Activated effector memory CD4-positive, alpha-beta T cell treated with Interleukin-2 at 50 U/mL for 16 hours (primary cell): Measurements from ENCODE around the gene WDR1.
A peak's percentile ranks its signal among the peaks of the same experiment; 100 is the strongest.
"Not testable (repeated sequence)": the region's sequence is repeated elsewhere in the genome, so short reads cannot be mapped to it uniquely, and the experiment has no call there.

Source experiments
- DNase-seq: peaks from one replicate; pipeline ENCODE4 v3.0.0-alpha.2; 2020

The WDR1 gene

DNA sequence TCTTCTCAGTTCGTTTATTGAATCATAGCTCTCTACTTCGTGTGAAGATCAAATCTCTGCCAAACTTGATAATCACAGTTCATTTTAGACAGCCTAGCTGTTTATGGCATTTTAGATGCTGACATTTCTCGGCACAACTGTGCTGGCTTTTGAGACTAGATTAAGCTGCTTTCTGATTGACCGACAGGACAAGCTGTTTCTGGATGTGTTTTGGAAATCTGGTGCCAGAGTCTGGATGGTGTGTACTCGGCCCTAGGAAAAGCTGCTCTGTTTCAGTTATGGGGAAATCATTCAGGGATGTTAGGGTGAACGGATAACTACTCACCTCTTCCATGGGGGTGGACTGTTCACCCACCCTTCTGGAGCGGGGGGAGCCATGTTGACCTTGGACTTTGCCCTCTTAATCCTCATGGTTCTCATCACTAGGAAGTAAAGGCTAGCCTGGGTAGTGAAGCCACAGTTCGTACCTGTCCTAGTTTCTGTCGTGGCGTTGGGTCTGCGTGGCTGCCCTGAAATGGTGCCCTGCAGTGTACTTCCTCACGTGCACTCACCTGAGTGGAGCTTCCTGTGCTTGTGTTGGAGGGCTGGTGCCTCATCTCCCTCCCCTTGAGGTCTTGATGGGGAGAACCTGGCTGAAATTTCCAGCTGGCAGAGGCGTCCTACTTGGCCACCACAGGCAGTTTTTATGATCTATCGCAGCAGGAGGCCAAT is 13.7 kb upstream of the WDR1 start:
- DNase-seq, result no peak

DNA sequence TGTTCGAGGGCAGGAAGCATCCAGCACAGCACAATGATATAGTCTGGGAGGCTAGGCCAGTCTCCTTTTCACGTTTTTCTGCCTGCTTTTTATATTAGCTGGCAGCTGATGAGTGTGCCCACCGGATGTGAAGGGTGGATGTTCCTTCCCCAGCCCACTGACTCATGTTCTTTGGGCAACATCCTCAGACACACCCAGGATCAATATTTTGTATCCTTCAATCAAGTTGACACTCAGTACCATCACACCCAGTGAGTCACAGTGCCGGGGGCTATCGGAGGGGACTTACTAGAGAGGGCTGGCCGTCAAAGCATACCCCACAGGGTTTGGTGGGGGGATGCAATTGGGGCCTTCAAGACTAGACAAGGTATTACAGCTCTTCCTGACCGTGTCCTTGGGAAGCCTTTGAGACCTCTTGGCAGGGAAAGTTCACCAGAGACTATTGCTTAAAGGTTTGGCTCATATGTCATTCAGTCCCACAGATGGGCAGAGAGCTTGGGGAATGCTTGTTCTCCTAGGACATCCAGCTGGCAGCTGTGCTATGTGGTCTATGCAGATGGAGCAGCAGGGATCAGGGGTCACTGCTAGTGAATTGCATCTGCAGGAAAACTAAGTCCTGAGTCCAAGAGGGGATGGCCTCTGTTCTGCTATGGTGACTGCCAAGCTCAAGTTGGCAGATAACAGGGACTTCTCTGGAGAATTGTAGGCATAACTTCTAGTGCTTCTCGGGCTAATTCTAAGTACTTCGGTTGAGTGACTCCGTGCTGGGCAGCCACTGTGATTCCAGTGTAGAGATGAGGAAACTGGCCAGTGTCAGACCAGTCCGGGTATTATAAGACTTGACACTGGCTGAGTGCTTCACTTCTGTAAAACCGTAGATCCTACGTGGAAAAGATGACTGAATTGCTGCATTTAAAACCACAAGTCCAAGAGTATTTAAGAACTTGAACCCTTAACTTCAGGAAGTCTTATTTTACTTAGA is 12.9 kb upstream of the WDR1 start:
- DNase-seq, result no peak

DNA sequence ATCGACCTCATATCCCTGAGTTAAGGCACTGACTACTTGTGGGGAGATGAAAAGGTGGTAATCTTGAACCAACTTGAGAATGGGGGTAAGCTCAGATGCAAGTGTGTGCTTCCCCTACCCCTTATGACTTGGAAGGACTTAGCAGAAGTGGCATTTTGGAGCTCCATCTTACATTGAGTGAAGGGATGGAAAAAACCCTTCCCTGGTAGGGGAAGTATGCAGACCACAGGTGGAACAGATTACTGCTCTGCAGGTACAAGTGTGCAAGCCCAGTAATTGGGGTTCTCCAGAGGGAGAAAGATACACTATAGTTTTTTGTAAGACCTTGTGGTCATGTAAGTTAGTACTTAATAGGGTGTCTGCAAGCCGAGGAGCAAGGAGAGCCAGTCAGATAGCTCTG is 12.2 kb upstream of the WDR1 start:
- no peak for DNase-seq

DNA sequence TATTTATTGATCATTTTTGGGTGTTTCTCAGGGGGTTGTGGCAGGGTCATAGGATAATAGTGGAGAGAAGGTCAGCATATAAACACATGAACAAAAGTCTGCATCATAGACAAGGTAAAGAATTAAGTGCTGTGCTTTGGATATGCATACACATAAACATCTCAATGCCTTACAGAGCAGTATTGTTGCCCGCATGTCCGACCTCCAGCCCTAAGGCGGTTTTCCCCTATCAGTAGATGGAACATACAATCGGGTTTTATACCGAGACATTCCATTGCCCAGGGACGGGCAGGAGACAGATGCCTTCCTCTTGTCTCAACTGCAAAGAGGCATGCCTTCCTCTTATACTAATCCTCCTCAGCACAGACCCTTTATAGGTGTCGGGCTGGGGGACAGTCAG is 10.9 kb upstream of the WDR1 start:
- not testable (repeated sequence) for DNase-seq

DNA sequence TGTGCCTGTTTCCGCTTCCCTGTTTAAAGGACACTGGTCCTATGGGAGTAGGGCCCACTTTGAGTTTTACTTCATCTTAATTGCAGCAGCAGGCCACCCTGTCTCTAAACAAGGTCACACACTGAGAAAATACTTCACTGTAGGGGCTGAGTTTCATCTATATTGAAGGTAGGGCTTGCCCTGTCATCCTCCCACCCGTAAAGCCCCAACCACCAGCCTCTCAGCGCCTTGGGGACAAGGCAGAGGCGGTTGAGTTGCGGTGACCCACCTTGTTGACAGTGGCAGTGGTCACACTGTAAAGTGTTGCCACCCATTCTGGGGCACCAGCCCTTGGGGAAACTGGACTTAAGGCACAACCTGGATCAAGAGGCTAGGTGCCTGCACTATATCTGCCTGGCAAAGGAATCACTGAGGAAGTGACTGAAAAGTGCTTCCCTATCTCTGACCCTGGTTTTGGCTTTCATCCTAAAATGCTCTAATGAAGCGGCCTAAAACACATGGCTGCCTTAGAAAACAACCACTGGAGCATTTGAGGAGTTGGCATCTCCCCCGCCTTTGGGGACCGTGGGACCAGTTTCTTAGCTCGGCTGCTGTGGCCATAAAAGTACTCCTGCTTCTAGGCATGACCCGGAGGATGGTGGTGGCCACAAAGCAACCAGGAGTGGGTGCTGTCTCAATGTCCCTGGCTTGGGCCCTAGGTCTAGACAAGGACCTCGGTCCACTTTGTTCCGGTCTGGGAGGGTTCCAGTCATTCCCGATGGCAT is 7.8 kb upstream of the WDR1 start:
- DNase-seq, result no peak

DNA sequence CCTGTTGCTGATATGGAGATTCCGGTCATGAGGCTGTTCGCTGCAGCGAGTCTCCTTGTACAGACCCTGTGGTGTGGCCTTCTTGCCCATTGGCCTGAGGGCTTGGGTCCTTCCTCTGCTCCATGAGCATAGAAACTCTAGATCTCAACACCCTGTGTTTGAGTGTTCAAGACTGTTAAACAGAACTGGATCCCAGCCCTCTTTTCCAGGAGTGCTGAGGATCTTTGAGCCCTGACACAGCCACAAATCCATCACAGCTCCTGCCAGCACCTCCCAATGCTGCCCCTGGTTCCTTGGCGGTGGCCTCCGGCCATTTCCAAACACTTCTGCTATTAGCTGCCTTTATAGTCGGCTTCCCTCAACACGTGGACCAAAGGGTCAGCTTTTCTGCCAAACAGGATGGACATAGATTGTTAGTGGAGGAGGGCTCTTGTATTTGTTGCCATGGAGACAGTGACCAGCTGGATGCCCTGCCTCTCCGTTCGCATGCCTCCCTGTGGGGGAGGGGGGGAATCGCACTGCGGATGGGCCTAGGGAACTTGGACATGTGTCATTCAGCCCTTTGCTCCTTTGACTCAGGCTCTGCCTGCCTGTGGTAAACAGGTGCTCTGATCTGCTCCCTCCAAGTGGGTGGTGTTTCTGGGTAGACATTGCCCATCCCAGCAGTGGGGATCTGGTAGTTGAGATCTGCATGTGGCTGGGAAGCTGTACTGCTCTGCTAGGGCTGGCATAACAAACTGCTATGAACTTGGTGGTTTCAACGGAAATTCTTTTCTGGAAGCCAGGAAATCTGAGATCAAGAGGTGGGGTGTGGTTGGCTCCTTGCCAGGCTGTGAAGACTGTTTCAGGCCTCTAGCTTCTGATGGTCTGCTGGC is 6.9 kb upstream of the WDR1 start:
- DNase-seq, result no peak

DNA sequence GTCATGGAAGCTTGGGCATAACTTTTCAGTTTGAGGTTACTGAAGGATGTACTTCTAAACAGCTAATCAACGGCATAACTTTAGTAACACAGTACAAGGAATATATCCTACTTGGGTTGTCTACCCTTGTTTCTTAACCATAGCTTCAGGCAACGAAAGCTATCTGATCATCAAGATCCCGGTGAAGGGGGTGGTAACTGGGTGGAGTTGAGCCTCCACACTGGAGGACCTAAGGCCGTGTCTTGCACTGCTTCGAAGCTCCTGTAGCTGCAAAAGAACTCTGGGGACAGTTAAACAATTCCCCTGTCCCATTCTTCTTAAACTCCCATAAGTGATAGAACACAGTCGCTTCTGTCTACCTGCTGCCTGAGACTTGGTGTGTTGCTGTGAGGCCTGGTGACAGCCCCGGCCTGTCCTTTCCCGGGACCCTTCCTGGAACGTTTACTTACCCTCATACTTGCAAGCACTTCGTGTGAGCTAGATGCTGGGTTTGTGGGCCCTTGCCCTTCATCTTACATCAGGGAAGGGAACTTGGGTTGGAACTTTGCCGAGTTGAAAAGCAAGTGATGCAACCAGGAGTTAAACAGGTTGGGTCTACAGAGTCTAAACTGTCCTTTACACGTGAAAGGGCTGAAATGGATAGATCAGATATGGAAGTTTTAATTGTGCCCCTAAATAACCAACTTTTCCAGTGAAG is 5.8 kb upstream of the WDR1 start:
- DNase-seq, result no peak

DNA sequence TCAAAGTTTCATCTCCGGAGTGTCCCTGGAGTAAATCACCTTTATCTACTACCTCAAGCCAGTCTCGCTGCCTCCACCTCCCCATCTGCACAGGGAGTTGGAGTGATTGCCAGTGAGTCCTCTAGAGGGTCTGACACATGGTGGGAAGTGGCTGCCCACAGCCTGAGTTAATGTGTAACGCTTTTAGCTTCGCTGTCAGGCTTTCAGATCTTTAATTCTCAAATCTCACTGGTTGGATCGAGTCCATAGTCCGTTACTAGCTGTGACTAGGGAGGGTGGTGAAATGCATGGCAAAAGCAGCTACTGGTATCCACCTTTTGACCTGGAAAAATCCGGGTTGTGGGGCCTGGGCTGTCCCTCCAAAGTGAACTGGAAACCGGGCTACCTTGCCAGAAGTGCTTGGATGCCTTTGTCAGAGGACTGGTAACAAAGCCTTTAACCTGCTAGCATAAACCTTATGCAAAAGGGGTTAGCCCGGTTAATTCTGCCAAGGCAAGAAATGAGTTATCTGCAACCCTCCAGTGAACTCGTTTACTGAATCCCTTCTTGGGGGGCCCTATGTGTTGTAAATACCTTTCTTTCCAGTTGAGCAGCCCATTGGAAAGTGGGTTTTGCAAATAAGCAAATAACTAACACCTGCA is 5.1 kb upstream of the WDR1 start:
- no peak for DNase-seq

DNA sequence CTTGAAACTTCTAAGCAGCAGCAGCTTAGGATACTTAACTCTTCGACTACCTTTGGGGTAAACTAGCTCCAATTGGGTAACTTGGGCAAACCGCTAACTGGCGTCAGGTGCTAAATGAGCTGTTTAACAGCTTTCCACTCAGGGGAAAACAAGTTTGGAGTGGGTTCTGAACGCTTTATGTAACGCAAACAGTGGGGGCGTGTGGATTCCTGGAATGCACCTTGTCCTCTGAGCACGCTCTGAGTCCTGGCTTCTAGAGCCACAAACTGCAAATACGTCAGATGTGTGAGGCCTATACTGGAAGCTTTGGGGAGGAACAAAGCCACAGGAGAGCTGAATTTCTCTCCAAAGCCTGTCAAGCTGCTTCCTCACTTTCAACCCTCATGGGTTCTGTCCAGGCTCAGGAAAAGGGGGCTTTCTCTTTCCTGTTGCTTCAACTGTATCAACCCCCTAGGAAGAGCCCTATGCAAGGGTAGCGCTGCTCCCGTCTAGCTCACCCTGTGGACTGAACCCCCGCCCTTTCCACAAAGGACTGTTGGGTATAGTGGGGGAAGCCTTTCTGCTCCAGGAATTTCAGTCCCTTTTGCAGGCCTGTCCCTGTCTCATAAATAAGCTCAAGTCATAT is 4.5 kb upstream of the WDR1 start:
- no peak for DNase-seq

DNA sequence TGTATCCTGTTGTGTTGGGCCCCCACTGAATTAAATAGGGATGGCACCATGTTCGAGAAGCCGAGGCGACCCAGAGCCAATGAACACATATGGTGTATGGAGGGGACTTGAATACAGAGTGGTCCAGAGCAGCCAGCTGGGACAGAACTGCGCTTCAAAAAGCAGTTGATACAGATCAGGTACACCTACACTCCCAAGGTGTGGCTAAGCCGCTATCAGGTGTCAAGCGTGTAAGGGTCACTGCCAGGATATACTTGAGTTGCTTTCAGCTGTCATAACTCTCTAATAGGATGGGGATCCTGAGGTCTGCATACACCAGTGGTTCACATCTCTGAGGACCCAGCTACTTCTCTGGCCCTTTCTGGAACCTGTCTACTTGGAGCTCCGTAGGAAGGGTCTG is 3.2 kb upstream of the WDR1 start:
- DNase-seq, result no peak

DNA sequence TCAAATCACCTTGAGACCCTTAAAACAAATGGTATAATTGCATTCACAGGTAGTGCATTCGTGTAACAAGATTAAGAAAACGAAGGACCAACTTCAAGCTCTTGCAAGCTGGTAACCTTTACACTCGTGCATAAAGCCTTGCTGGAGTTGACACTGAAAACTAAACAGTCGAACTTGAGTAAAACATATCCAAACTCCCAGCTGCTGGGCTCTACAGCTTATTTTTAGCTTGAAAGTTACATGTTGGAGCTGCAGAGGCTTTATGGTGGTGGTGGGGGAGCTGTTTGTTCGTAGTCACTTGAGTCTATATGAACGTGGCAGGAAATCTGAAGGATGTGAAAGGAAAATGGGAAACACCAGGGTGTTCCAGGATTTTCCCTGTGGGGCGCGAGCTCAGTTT is 2.7 kb upstream of the WDR1 start:
- DNase-seq, result no peak

DNA sequence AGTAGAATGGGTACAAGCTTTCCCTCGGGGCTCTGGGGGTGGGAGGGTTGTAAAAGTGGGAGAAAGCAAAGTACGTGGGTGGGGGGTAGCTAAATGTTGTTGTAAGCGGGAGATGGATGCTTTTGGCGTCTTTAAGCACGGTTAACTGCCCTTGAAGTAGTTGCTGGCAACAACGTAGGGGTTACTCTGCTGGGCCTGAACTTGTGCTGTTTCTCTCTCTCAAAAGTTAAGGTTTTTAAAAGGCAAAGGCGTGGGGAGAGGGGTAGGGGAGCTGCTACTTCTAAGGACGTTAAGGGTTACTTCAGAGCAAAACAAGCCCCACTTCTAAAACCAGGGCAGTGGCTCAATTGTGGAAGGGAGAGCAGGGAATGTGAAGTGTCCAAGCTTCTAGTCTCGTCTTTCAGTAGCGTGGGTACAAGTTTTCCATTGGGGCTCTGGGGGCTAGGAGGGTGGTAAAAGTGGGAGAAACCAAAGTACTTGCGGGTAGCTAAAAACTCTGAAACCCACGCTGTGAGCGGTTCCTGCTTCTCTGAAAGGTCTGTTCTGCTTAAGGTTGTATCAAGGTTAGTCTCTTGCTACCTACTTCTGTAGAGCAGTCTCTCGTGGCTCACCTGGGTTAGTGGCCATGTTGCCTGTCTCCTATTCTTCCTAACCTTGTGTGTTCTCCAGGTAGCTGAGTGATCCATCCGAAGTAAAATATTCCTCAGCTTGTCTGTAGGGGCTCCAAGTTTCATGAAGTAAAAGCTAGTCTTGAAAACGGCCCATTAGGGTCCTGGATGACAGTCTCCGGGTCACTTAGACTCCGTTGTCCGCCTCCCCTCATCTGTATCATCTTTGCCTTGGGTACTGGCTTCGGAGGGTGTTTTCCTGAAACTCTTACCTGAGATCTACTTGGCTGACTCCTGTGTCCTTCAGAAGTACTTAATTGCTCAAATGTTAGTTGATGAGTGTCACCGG is 1.7 kb upstream of the WDR1 start:
- no peak for DNase-seq

DNA sequence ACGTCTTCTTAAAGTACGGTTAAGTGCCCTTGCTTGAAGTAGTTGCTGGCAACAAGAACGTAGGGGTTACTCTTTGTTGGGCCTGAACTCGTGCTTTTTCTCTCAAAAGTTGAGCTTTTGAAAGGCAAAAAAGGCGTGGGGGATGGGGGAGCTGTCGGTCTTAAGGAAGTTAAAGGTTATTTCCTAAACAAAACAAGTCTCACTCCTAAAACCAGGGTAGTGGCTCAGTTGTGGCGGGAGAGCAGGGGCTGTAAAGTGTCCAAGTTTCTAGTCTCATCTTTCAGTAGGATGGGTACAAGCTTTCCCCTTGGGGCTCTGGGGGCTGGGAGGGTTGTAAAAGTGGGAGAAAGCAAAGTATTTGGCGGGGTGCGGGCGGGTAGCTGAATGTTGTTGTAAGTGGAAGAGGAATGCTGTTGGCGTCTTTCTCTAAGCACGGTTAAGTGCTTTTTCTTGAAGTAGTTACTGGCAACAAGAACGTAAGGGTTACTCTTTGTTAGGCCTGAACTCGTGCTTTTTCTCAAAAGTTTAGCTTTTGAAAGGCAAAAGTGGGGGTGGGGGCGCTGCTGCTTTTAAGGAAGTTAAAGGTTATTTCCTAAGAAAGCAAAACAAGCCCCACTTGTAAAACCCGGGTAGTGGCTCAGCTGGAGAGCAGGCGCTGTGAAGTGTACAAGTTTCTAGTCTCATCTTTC is 904 bp upstream of the WDR1 start:
- DNase-seq, result no peak

DNA sequence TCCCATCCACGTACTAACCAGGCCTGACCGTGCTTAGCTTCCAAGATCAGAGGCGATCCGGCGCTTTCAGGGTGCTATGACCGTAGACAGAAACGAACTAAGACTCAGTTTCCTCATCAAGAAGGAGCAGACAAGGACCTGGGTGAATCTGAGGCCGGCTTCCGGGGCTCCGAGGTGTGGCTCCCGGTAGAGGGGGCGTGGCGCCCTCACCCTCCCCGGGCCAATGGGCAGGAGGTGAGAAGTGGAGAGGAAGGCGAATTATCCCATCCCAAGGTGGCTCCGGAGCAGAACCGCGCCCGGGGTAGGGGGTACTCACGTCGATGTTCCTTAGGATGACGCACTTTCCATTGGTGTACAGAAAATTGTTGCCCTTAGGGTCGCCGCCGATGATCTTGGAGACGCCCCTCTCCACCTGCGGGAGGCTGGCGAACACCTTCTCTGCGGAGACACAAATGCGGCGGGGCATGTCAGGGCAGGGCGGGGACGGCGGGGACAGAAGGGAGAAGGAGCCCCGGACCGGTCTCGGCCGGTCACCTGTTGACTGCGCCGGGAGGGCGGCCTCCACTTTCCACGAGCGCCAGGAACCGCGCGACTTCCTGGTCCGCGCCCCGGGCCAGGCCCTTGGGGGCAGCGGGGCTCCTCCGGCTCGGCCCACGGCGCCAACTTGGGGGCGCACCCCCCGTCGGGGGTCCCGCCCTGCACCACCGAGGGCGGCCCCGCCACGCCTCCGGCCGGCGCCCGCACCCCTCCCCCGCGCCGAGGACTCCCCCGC is 616 bp downstream of the WDR1 start:
- DNase-seq, result peak; percentile 69

DNA sequence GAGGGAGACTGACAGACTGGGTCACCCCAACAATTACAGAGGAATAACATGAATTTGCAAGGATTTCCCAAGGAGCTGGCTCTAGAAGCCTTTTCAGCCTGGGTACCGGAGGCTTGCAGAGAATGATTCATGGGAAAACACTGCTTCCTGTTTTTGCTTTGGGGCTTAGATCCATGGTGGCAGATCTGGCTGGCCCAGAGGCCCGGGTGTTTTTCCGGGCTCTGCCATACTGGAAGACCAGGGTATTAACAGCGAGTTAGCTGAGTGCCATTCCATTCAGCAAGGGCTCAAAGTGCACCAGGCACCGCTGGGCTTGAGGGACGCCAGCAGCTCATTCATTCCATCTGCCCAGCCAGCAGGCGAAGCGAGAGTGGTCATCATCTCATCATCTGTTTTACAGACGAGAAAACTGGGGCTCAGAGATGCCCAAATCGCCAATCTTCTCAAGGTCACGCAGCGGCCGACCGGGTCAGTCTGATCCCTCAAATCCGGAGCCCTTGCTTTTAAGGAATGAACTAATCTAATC is 1.3 kb downstream of the WDR1 start:
- DNase-seq, result no peak

DNA sequence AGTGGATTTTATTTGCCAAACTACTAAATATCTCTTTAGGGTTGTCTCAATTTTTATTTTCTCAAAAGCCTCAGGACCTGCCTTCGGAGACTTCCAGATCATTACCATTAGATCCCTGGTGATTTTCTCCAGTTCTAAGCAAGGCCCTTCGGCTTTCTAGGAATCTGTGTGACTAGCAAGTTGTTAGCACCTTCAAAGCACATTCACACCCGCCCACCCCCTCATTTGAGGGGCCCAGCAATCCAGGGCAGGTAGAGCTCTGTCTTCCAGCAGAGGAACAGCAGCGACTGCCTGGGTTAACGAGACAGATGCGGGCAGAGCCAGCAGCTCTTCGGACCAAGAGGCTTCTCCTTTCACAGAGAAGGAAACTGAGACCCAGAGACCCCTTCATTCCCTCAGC is 2.0 kb downstream of the WDR1 start:
- DNase-seq, result no peak

DNA sequence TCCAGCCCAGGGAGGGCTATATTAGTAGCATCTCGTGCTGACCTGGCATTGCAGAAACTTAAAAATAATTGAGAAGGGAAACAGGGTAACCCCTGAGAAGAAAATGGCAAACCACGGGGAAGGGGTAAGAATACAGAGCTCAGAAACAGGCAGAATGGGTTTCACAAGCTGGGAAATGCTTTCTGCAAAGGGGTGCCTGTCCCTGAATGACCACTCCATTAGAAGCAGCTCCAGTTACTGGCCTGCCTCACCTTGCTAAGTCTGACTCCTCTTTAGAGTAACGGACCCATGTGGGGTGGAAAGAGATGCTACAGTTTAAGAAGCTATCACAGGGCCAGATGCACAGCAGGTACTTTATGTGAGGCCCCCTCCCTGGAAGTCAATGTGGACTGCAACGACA is 2.5 kb downstream of the WDR1 start:
- no peak for DNase-seq
